ENCODE measurements around the gene RNF32.

Gene RNF32

DNA sequence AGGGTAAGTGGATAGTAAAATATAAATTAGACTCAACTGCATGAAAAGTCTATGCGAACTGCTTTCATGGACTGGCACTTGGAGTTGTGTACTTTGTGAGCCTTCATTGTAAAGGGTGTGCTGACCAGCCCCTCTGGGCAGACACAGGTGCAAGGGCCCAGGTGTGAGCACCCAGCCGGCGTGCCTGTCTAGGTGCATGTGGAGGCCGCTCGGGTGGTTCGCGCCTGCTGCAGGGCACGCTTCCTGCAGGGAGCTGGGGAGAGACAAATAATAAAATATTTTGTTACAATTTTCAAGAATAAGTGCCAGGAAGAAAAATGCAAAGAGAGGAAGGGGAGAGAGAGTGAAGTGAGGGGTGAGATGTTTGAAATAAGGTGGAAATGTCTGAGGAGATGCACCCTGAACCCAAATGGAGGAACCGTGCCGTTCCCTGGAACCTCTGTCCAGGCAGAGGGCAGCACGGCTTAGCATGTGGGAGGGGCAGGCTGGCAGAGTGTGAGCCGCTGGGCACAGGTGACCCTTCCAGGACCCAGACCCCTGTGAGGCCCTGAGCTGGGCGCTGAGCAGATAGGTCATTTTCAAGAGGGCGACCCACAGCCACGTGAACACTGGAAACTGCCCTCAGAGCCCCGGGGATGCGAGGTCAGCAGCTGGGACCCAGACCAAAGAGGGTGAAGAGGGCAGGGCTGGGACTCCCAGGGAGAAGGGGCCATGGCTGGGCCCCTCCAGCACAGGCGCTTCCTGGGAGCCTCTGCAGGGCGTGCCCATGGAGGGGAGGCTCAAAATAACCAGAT lies 28.7 kb downstream of the RNF32 start:
- DNase-seq (ENCODE audit: low spot score), result no peak
- TF ChIP-seq, protein P1, sequence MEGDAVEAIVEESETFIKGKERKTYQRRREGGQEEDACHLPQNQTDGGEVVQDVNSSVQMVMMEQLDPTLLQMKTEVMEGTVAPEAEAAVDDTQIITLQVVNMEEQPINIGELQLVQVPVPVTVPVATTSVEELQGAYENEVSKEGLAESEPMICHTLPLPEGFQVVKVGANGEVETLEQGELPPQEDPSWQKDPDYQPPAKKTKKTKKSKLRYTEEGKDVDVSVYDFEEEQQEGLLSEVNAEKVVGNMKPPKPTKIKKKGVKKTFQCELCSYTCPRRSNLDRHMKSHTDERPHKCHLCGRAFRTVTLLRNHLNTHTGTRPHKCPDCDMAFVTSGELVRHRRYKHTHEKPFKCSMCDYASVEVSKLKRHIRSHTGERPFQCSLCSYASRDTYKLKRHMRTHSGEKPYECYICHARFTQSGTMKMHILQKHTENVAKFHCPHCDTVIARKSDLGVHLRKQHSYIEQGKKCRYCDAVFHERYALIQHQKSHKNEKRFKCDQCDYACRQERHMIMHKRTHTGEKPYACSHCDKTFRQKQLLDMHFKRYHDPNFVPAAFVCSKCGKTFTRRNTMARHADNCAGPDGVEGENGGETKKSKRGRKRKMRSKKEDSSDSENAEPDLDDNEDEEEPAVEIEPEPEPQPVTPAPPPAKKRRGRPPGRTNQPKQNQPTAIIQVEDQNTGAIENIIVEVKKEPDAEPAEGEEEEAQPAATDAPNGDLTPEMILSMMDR (IDR thresholded peaks at IDR 0.05; ENCODE audit: extremely low read depth, missing control alignments), result no peak

- TF ChIP-seq, protein P1 (IDR thresholded peaks at IDR 0.05; ENCODE audit: extremely low read depth, missing control alignments), result no peak
- DNase-seq (ENCODE audit: low spot score), result no peak
Measured at GRCh38 chr7:156673454-156673853, 32.9 kb downstream of the RNF32 start.

DNA sequence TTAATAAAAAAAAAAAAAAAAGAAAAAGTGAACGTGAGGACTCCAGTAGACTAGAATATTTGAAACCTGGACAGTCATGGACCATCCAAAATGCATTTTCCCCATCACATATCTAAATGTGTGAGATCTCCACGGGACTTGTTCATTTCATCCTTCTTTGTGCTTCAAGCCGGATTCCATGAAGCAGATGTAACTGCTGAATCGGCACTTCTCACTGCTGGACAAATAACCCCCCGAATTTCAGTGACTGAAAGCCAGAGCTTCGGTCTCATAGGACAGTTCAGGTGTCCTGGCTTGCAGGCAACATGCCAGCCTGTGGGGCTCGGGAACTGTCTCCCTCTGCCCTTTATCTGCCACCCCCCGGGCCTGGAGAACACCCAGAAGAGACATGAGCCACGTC lies 33.3 kb downstream of the RNF32 start:
- no peak for DNase-seq (ENCODE audit: low spot score)
- TF ChIP-seq, protein P1 (IDR thresholded peaks at IDR 0.05; ENCODE audit: extremely low read depth, missing control alignments), result no peak

DNA sequence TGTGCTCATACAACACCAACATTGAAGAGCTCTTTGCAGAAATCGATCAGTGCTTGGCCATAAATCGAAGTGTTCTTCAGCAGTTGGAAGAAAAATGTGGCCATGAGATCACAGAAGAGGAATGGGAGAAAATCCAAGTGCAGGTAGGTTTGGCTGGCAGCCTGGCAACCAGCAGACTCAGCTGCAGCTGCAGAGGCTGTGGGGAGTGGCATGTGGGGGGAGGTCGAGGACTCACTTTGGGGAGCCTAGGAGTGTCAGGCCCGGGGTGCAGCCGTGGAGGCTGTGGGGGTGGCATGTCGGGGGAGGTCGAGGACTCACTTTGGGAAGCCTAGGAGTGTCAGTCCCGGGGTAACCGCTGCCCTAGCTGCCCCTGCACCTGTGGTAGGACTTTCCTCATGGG lies 35.1 kb downstream of the RNF32 start:
- TF ChIP-seq, protein P1 (IDR thresholded peaks at IDR 0.05; ENCODE audit: extremely low read depth, missing control alignments), result no peak
- no peak for DNase-seq (ENCODE audit: low spot score)

DNA sequence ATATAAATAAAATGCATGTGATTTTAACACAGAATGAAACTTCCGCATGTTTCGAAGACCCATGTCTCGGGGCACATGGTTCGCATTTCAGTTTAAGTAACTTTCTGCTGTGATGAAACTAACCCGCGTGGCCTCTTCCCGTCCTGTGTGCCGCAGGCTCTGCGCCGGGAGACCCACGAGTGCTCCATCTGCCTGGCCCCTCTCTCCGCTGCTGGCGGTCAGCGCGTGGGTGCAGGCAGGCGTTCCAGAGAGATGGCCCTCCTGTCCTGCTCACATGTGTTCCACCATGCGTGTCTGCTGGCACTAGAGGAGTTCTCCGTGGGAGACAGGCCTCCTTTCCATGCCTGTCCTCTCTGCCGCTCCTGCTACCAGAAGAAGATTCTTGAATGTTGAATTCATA lies 35.7 kb downstream of the RNF32 start:
- TF ChIP-seq, protein P1 (IDR thresholded peaks at IDR 0.05; ENCODE audit: extremely low read depth, missing control alignments), result no peak
- DNase-seq (ENCODE audit: low spot score), result no peak

- TF ChIP-seq, protein P1 (IDR thresholded peaks at IDR 0.05; ENCODE audit: extremely low read depth, missing control alignments), result no peak
Measured at GRCh38 chr7:156677374-156678054, 36.9 kb downstream of the RNF32 start.

GRCh38 chr7:156680281-156680680 lies 39.7 kb downstream of the RNF32 start:
- TF ChIP-seq, protein P1 (IDR thresholded peaks at IDR 0.05; ENCODE audit: extremely low read depth, missing control alignments), result no peak
- no peak for DNase-seq (ENCODE audit: low spot score)

More at GRCh38 chr7:156677374-156678054, 36.9 kb downstream of the RNF32 start:
- no peak for DNase-seq (ENCODE audit: low spot score)

Data from GM20000 (cell line).